ENCODE measurements around the gene NPY. TPM values are rescaled to one million over a fixed set of nuclear protein-coding genes. Genes with fewer than 3 reads are reported as not detected.

NPY gene
- total and polyA plus RNA-seq, 2 of the 4 experiments (the other 2 are of a cell fraction) = not detected

- Histone ChIP-seq H3K18ac (ENCODE audit: low read depth, low read length) (no peak overlapping the region), H3K4me2 (ENCODE audit: low read depth, low read length) (no peak overlapping the region), H3K56ac (ENCODE audit: extremely low read depth, insufficient read depth, low read length) (no peak overlapping the region), H3K23ac (ENCODE audit: low read depth, low read length) (no peak overlapping the region), H3K4ac (ENCODE audit: low read depth, low read length) (no peak overlapping the region), H3K27me3 (ENCODE audit: control insufficient read depth, insufficient read depth, low read length) (no peaks in the 10 kb centered on the region), H2BK120ac (ENCODE audit: low read depth, low read length) (no peak overlapping the region), H2AK5ac (ENCODE audit: low read depth, low read length) (no peak overlapping the region), H2BK20ac (ENCODE audit: low read depth, low read length) (no peak overlapping the region), H3K4me1 (ENCODE audit: control insufficient read depth, insufficient read depth, low read length) (no peaks in the 10 kb centered on the region), H4K20me1 (ENCODE audit: insufficient read depth, low read length) (no peaks in the 10 kb centered on the region), H3K79me1 (ENCODE audit: low read depth in 1 of 2, low read length in 2 of 2) (no peaks in the 10 kb centered on the region), H3K4me3 (ENCODE audit: insufficient read depth, low read depth, low read length) (no peak overlapping the region), H4K5ac (ENCODE audit: low read depth, low read length) (no peak overlapping the region), H3K9me1 (ENCODE audit: insufficient read depth, low read length) (no peaks in the 10 kb centered on the region), H3K9ac (ENCODE audit: low read depth, low read length) (no peak overlapping the region), H4K91ac (ENCODE audit: insufficient read depth, low read depth, low read length) (no peak overlapping the region), H3K27ac (ENCODE audit: insufficient read depth, low read length) (no peak overlapping the region), H3K36me3 (ENCODE audit: control insufficient read depth, insufficient read depth, low read length) (no peaks in the 10 kb centered on the region), H4K8ac (ENCODE audit: low read depth in 2 of 2, low read length in 2 of 2) (no peak overlapping the region), H3K9me3 (ENCODE audit: control insufficient read depth, insufficient read depth, low read length) (no peaks in the 10 kb centered on the region), H2BK5ac (ENCODE audit: low read depth, low read length, poor library complexity, severe bottlenecking) (no peak overlapping the region), H2AK9ac (replicated peaks; ENCODE audit: low read depth, low read length, poor library complexity) (no peak overlapping the region), H2AFZ (replicated peaks; ENCODE audit: low read length, poor library complexity) (no peak overlapping the region), H3K14ac (replicated peaks; ENCODE audit: low read depth, low read length) (no peak overlapping the region), H2BK15ac (ENCODE audit: low read depth, low read length) (no peak overlapping the region)
- BruUV-seq (replicated peaks) = no TSS peak
- in situ Hi-C loops (cut with MboI; ENCODE audit: low sequenced_read_pairs) (no loop called here), dilution Hi-C loops (cut with HindIII; ENCODE audit: low sequenced_read_pairs, unreplicated experiment) (no loop called here), intact Hi-C loops (cut with micrococcal nuclease) (no loop called here)
- no CpG with 5 or more reads among the region's 4 CpGs for WGBS, 2 experiments (ENCODE audit: extremely low coverage in 2 of 2, insufficient read length in 1 of 2)
- no peak for TF ChIP-seq MXI1 (IDR thresholded peaks at IDR 0.05; ENCODE audit: borderline replicate concordance, low read depth, low read length)
- TF ChIP-seq CEBPB (IDR thresholded peaks at IDR 0.05; ENCODE audit: low read depth, low read length) = no peak
- no peak for TF ChIP-seq RCOR1 (IDR thresholded peaks at IDR 0.05; ENCODE audit: insufficient replicate concordance, low read length)
- TF ChIP-seq SMC3 (IDR thresholded peaks at IDR 0.05; ENCODE audit: low read depth, low read length) = no peak
- no peak for TF ChIP-seq BHLHE40 (IDR thresholded peaks at IDR 0.05; ENCODE audit: low read depth, low read length)
- TF ChIP-seq ELK1 (IDR thresholded peaks at IDR 0.05; ENCODE audit: borderline replicate concordance, low read depth, low read length) = no peak
- TF ChIP-seq POLR2A (IDR thresholded peaks at IDR 0.05; ENCODE audit: low read depth, low read length) = no peak
- ChIA-PET CTCF (interaction anchor here (0.9 kb wide), 1 partner anchor 9 kb away, joined by 3 read pairs; no protein-coding TSS in a partner anchor), POLR2A (ENCODE audit: unreplicated experiment) (no interaction called here)
- ATAC-seq (ENCODE audit: low read depth) = no peak
- DNase-seq = no peak
These were observed 12.1 kb upstream of the NPY start for GRCh38 chr7:24271938-24272337.

Measured in IMR-90 (cell line).